MCF 10A (cell line): ENCODE data around the gene SLC17A9. TPM values are rescaled to one million over a fixed set of nuclear protein-coding genes. Genes with fewer than 3 reads are reported as not detected.

Experiments used
- BruUV-seq: library from RNA; stranded (reverse); fragments of 400-500 nt; replicated peaks from 2 replicates; lab custom pipeline; 2021; lab: Mats Ljungman, UMichigan
- CTCF ChIA-PET: fragments of 300-600 bp; sonication (Branson Sonifier 250); formaldehyde crosslinking; extraction: SDS; loops from one replicate; lab custom pipeline; 2021; ENCODE audit warnings: antibody characterized with exemption, inconsistent platforms; lab: Yijun Ruan, JAX
- POLR2A ChIA-PET: fragments of 300-600, 350-650 bp; sonication (Branson Sonifier 250); formaldehyde crosslinking; extraction: SDS; loops from one replicate; lab custom pipeline; 2020; ENCODE audit warnings: antibody characterized with exemption, inconsistent platforms; lab: Yijun Ruan, JAX
- DNase-seq: peaks from one replicate; pipeline ENCODE4 v3.0.0-alpha.2; 2018; ENCODE audit not compliant: unreplicated experiment
- H3K27ac Mint-ChIP-seq: one replicate; pipeline ENCODE4 v1.8.0; 2022; ENCODE audit warnings: mild to moderate bottlenecking, low read depth, mixed read lengths; ENCODE audit not compliant: unreplicated experiment
- H3K27me3 Mint-ChIP-seq: one replicate; pipeline ENCODE4 v1.8.0; 2022; ENCODE audit warnings: mixed read lengths; ENCODE audit not compliant: insufficient read depth, unreplicated experiment
- H3K36me3 Mint-ChIP-seq: one replicate; pipeline ENCODE4 v1.8.0; 2022; ENCODE audit warnings: mild to moderate bottlenecking, moderate library complexity, mixed read lengths; ENCODE audit not compliant: insufficient read depth, unreplicated experiment
- H3K4me1 Mint-ChIP-seq: one replicate; pipeline ENCODE4 v1.8.0; 2022; ENCODE audit warnings: mixed read lengths; ENCODE audit not compliant: insufficient read depth, unreplicated experiment
- H3K4me3 Mint-ChIP-seq: one replicate; pipeline ENCODE4 v1.8.0; 2022; ENCODE audit warnings: mild to moderate bottlenecking, moderate library complexity, mixed read lengths; ENCODE audit not compliant: unreplicated experiment
- H3K9me3 Mint-ChIP-seq: one replicate; pipeline ENCODE4 v1.8.0; 2022; ENCODE audit warnings: mixed read lengths; ENCODE audit not compliant: unreplicated experiment
- intact Hi-C: fragments of 100-400 bp; cut with micrococcal nuclease; formaldehyde crosslinking; loops from 2 replicates; pipeline ENCODE4 v1.14.1; 2022
- total RNA-seq: library from RNA; stranded (reverse); gene quantifications from 2 replicates; pipeline ENCODE4 v1.2.3, GENCODE V29; 2022
- TF ChIP-seq, protein P1 (sequence below): fragments of 200-600 bp; IDR thresholded peaks from one replicate; pipeline ENCODE4 v1.8.0; 2022; ENCODE audit warnings: antibody characterized with exemption, mild to moderate bottlenecking; ENCODE audit not compliant: unreplicated experiment

The SLC17A9 gene
- total RNA-seq, 1 experiment from 2014 or later: 0.07 TPM

DNA sequence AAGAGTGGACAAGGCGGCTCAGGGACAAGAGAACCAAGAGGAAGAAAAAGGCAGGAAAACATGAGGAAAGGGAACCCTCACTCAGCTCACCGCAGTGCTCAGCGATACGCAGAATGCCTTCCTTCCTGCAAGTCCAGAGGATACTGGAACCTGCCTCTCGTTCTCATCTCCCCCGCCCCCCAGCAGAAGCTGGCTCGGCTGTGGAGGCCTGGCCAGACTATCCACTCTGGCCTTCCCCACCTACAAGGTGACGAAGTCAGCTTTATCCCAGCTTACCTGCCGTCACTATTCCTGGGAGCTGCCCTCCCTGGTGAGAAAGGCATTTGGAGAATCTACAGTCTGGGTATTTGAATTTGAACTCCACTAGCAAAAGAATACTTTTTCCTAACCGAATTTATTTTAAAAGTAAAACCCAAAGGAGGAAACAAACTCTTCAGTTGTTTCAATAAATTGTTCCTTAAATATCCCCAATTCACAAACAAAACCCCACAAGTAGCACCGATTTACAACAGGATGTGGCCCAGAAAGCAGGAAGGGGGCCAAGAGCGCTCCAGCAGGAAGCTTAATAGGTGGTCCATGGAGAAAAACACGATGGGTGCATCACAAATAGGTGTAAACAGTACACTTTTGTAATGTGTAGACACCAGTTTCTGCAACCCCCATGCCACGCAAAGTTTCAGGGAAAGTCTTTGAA is 24.1 kb upstream of the SLC17A9 start:
- no peak for DNase-seq
- POLR2A ChIA-PET: interaction anchor here (0.6 to 6.2 kb wide), 6 partner anchors 8 to 287 kb away, joined by 3 to 341 read pairs (median 4); partner anchors contain the start of genes GID8, MRGBP and SLCO4A1
- H3K27ac Mint-ChIP-seq: peak overlapping the region; percentile 75
- CTCF ChIA-PET: interaction anchor here (0.6 to 2.4 kb wide), 6 partner anchors 9 to 787 kb away, joined by 3 to 11 read pairs (median 6); partner anchors contain the start of gene GID8
- H3K27me3 Mint-ChIP-seq: no peaks in the 10 kb centered on the region
- intact Hi-C loops: no loop called here
- H3K4me3 Mint-ChIP-seq: peak overlapping the region; percentile 76
- peaks cover 19% of the 10 kb centered on the region for H3K36me3 Mint-ChIP-seq
- TF ChIP-seq, protein P1, sequence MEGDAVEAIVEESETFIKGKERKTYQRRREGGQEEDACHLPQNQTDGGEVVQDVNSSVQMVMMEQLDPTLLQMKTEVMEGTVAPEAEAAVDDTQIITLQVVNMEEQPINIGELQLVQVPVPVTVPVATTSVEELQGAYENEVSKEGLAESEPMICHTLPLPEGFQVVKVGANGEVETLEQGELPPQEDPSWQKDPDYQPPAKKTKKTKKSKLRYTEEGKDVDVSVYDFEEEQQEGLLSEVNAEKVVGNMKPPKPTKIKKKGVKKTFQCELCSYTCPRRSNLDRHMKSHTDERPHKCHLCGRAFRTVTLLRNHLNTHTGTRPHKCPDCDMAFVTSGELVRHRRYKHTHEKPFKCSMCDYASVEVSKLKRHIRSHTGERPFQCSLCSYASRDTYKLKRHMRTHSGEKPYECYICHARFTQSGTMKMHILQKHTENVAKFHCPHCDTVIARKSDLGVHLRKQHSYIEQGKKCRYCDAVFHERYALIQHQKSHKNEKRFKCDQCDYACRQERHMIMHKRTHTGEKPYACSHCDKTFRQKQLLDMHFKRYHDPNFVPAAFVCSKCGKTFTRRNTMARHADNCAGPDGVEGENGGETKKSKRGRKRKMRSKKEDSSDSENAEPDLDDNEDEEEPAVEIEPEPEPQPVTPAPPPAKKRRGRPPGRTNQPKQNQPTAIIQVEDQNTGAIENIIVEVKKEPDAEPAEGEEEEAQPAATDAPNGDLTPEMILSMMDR: no peak
- BruUV-seq: no TSS peak
- peaks cover 29% of the 10 kb centered on the region for H3K4me1 Mint-ChIP-seq
- H3K9me3 Mint-ChIP-seq: no peaks in the 10 kb centered on the region

GRCh38 chr20:62929051-62929538 is 23.4 kb upstream of the SLC17A9 start:
- intact Hi-C loops: no loop called here
- TF ChIP-seq, protein P1: no peak
- no peaks in the 10 kb centered on the region for H3K9me3 Mint-ChIP-seq
- H3K36me3 Mint-ChIP-seq: peaks cover 19% of the 10 kb centered on the region
- no peaks in the 10 kb centered on the region for H3K27me3 Mint-ChIP-seq
- peak; percentile 37 for DNase-seq
- no TSS peak for BruUV-seq
- peak overlapping the region; percentile 75 for H3K27ac Mint-ChIP-seq
- peaks cover 25% of the 10 kb centered on the region for H3K4me1 Mint-ChIP-seq
- ChIA-PET POLR2A (interaction anchor here (6.2 kb wide), 1 partner anchor 7 kb away, joined by 341 read pairs; the partner anchor contains the start of gene GID8), CTCF (no interaction called here)
- peak overlapping the region; percentile 76 for H3K4me3 Mint-ChIP-seq

GRCh38 chr20:62931464-62931863 is 21.0 kb upstream of the SLC17A9 start:
- ChIA-PET POLR2A (interaction anchor here (1.2 kb wide), 1 partner anchor 14 kb away, joined by 4 read pairs; no protein-coding TSS in a partner anchor), CTCF (interaction anchor here (0.7 kb wide), 1 partner anchor 58 kb away, joined by 3 read pairs; no protein-coding TSS in a partner anchor)
- H3K27me3 Mint-ChIP-seq: no peaks in the 10 kb centered on the region
- no peak overlapping the region for H3K4me3 Mint-ChIP-seq
- peaks cover 13% of the 10 kb centered on the region for H3K36me3 Mint-ChIP-seq
- no peaks in the 10 kb centered on the region for H3K9me3 Mint-ChIP-seq
- peaks cover 15% of the 10 kb centered on the region for H3K4me1 Mint-ChIP-seq
- TF ChIP-seq, protein P1: no peak
- no peak overlapping the region for H3K27ac Mint-ChIP-seq
- intact Hi-C loops: no loop called here
- DNase-seq: no peak
- no TSS peak for BruUV-seq

- H3K36me3 Mint-ChIP-seq: peaks cover 25% of the 10 kb centered on the region
- no peak overlapping the region for H3K4me3 Mint-ChIP-seq
- no peaks in the 10 kb centered on the region for H3K27me3 Mint-ChIP-seq
- no peaks in the 10 kb centered on the region for H3K9me3 Mint-ChIP-seq
- TF ChIP-seq, protein P1: no peak
- H3K27ac Mint-ChIP-seq: no peak overlapping the region
- no TSS peak for BruUV-seq
- ChIA-PET CTCF (interaction anchor here (0.7 to 1.7 kb wide), 5 partner anchors 9 to 733 kb away, joined by 3 to 9 read pairs (median 3); no protein-coding TSS in a partner anchor), POLR2A (interaction anchor here (0.7 to 6.4 kb wide), 4 partner anchors 8 to 41 kb away, joined by 3 to 341 read pairs (median 5); partner anchors contain the start of gene DIDO1)
- peaks cover 13% of the 10 kb centered on the region for H3K4me1 Mint-ChIP-seq
- intact Hi-C loops: no loop called here
- no peak for DNase-seq
Measured at GRCh38 chr20:62933966-62934365, 18.5 kb upstream of the SLC17A9 start.
